Smooth muscle cell of the pulmonary artery (primary cell): Measurements from ENCODE around the gene TMEFF1. TPM values are rescaled to one million over a fixed set of nuclear protein-coding genes. Genes with fewer than 3 reads are reported as not detected.

ENCODE experiments used
- total RNA-seq: library from RNA; depleted of rRNA; stranded (reverse); fragments of >200 nt; gene quantifications from 2 replicates; pipeline ENCODE4 v1.2.3, GENCODE V29; 2014

The TMEFF1 gene, protein sequence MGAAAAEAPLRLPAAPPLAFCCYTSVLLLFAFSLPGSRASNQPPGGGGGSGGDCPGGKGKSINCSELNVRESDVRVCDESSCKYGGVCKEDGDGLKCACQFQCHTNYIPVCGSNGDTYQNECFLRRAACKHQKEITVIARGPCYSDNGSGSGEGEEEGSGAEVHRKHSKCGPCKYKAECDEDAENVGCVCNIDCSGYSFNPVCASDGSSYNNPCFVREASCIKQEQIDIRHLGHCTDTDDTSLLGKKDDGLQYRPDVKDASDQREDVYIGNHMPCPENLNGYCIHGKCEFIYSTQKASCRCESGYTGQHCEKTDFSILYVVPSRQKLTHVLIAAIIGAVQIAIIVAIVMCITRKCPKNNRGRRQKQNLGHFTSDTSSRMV
- total RNA-seq = 2.4 and 5.2 TPM in 2 replicates

GRCh38 chr9:100472788-100473275, at the start of gene TMEFF1:
Gene TMEFF1, plus strand, starts transcription at chr9:100473149. Its CDS starts 396 bp downstream, at chr9:100473545.

GRCh38 chr9:100426530-100427365, 46.2 kb upstream of the TMEFF1 start, which contains the start of gene MSANTD3:
Gene MSANTD3, plus strand, starts transcription at chr9:100427143. Its CDS starts 14,796 bp downstream, at chr9:100441939.

DNA sequence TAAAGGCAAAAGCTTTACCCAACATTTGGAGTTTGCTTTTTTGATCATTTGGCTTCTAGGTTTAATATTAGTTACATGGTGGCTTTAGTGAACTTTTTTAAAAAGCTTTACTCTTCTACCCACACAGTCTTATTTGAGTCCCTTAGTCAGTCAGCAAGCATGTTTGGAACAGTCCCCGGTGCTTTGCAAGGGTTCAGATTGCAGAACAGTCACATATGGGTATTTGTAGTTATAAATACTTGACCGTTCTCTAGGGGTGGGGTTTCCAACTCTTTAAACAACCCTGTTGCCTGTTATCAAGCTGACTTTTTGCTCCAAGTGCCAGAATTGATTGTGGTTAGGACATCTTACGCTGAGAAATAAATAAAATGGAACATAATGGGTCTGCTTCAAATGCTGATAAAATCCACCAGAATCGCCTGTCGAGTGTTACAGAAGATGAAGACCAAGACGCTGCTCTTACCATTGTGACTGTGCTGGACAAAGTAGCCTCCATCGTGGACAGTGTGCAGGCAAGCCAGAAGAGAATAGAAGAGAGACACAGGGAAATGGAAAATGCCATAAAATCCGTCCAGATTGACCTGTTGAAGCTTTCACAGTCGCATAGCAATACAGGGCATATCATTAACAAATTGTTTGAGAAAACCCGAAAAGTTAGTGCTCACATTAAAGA, 105.0 kb downstream of the TMEFF1 start, which contains the start of gene CAVIN4:
CAVIN4 (plus strand) TSS at position 304 of the 673 bp plus-strand sequence; CDS start at position 369, 65 bp downstream.

Other genes with a start within 250 kb of the TMEFF1 start
- 25.1 and 25.2 TPM in 2 replicates for gene TEX10, start 120.2 kb upstream of the TMEFF1 start, total RNA-seq
- gene MSANTD3, start 46.0 kb upstream of the TMEFF1 start, total RNA-seq = 51.8 and 59.2 TPM in 2 replicates
- 1.6 TPM in 2 replicates for gene CAVIN4, start 104.9 kb downstream of the TMEFF1 start, total RNA-seq